HEK293T (cell line): ENCODE results near the gene P2RY14.

ENCODE experiments used
- ARNT ChIP-seq: fragments of 450-650 bp; IDR thresholded peaks from 2 replicates; pipeline ENCODE4 v1.6.1; 2017; ENCODE audit warnings: mild to moderate bottlenecking
- BHLHE40 ChIP-seq: fragments of 450-650 bp; IDR thresholded peaks from 2 replicates; pipeline ENCODE4 v1.6.1; 2016; ENCODE audit warnings: mild to moderate bottlenecking, moderate library complexity, borderline replicate concordance
- FOXK2 ChIP-seq: fragments of 450-650 bp; IDR thresholded peaks from 2 replicates; pipeline ENCODE4 v1.6.1; 2016; ENCODE audit warnings: mild to moderate bottlenecking
- LEF1 ChIP-seq: fragments of 450-650 bp; IDR thresholded peaks from 2 replicates; pipeline ENCODE4 v1.6.1; 2017; ENCODE audit warnings: mild to moderate bottlenecking, borderline replicate concordance
- SP1 ChIP-seq: fragments of 450-650 bp; IDR thresholded peaks from 2 replicates; pipeline ENCODE4 v1.6.1; 2017
- SUZ12 ChIP-seq: fragments of 450-650 bp; IDR thresholded peaks from 2 replicates; pipeline ENCODE4 v1.6.1; 2016; ENCODE audit warnings: mild to moderate bottlenecking
- TF ChIP-seq, protein P1 (sequence below): fragments of 450-650 bp; IDR thresholded peaks from 2 replicates; pipeline ENCODE4 v1.6.1; 2016

GRCh38 chr3:151206201-151206600, 72.1 kb downstream of the P2RY14 start:
- TF ChIP-seq SP1 = no peak
- no peak for TF ChIP-seq SUZ12
- TF ChIP-seq FOXK2 = no peak
- no peak for TF ChIP-seq BHLHE40
- TF ChIP-seq ARNT = no peak
- no peak for TF ChIP-seq LEF1
- TF ChIP-seq, protein P1, sequence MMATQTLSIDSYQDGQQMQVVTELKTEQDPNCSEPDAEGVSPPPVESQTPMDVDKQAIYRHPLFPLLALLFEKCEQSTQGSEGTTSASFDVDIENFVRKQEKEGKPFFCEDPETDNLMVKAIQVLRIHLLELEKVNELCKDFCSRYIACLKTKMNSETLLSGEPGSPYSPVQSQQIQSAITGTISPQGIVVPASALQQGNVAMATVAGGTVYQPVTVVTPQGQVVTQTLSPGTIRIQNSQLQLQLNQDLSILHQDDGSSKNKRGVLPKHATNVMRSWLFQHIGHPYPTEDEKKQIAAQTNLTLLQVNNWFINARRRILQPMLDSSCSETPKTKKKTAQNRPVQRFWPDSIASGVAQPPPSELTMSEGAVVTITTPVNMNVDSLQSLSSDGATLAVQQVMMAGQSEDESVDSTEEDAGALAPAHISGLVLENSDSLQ = no peak
